SW 1271 (cell line): ENCODE results near the gene UNC5B.

Experiments
- DNase-seq, 2 experiments: peaks; one replicate each; lab custom pipeline; 2025; lab: John Stamatoyannopoulos, UW

The UNC5B gene

DNA sequence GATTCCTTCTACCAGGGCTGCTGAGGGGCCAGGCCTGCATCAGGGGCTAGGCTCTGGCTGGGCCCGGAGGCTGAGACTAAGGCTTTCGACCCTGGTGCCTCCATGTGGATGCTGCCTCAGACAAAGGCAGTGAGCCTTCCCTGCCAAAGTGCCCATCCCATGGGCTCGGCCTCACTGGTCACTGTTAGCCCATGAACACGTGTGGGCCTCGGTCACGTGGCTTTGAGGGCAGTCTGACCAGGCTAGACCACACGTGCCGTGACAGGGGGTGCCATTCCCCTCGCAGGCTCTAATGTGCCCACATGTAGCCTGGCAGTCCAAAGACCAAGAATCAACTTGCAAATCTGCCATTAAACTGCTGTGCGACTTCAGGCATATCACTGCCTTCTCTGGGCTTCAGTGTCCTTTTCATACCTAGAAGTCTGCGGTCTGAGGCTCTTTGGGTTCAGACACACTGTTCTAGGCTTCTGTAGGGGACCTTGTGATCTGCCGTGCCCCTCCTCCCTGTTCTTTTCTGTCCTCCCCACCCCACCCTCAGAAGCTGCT lies 89.1 kb downstream of the UNC5B start:
- DNase-seq: no peak

DNA sequence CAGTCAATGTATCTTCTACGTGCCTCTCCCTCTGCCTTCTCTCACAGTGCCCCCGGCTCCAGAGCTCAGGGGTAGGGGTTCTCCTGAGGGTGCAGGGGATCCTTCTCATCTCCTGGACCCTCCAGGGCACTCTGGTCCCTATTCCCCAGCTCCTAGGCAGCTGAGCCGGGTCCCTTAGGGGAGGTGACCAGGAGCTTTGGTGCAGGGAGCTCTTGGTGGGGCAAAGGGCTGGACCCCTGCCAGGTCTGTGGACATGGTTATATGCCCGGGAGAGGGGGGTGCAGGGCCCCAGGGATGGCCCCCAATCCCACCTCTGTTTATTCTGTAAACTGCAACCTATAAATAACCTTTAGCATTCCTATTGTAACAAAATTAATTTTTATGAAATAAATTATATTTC lies 90.1 kb downstream of the UNC5B start:
- DNase-seq: no peak

DNA sequence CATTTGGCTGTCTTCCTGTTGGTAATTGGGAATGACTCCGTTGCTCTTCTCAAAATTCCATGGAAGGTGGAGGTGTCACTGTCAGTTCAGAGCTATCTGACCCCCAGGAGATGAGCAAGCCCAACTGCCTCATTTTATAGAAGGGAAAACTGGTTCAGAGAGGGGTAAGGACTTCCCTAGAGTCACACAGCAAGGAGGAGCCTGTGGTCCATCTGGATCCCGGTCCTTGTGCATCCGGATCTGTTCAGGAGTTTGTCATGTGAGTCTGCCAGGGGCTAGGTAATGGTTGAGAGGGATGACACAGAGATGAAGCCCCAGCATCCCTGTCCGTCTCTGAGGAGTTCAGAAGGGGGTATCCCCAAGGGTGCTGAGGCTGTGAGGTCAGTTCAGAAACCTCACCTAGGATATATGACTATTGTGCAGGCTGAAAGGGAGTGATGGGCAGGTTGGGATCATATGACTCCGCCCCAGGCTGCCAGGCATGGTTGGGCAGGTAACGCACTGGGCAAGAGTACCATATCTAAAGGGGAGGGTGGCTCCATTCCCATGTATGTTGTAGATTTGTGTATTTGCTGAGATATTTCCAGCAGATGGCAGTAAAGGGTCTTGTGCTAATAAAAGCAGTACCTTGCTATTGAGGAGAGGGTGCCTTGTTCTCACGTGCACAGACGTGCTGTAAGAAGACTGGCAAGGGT lies 90.7 kb downstream of the UNC5B start:
- peak in 1 of 2 experiments; percentile 56 for DNase-seq

DNA sequence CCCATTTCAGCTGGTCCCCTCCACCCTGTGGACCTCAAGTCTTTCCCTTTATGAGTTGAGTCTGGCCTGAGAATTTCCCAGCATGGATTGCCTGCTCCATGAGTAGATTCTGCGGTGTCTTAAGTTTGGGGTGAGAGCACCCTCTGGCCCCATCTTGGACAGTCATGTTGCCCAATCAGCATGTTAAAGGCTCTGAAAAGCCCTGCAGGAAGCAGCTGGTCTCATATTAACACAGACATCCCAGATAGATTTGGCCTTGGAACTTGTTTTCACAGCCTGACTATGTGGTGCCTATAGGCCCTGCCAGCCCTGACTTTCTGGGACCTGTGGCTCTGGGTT lies 91.2 kb downstream of the UNC5B start:
- DNase-seq: no peak

DNA sequence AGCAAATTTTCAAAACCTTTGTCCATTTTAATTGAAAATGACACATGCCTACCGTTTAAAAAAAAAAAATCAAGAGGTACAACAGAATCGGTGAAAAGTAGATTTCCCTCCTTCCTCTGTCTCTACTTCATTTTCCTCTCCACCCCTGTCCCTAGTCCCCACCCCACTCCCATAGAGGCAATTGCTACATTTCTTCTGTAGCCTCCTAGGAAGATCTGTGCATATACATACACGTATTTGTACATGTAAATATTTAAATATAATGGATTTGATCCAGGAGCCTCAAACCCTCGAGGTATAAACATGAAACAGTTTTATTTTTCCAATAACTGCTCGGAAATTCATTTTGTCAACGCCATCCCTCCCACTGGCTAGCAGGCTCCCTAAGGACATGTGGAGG lies 92.5 kb downstream of the UNC5B start:
- no peak for DNase-seq

DNA sequence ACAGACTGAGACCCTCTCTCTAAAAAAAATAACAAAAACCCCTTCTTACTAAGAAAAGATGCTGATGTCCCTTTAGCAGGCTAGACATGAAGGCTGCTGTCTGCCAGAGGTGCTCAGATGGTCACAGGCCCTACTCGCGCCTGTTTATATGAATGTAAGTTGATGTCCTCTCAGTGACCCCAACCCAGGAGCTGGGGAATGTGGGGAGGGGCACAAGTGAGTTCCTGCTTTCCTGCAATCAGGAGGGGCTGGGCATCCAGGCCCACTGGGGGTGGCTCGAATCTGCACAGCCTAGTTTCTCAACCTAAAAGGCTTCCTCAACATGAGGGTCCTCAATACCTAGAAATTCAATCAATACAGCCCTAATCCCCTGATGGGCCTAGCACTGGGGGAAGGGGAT lies 94.6 kb downstream of the UNC5B start:
- DNase-seq: no peak

DNA sequence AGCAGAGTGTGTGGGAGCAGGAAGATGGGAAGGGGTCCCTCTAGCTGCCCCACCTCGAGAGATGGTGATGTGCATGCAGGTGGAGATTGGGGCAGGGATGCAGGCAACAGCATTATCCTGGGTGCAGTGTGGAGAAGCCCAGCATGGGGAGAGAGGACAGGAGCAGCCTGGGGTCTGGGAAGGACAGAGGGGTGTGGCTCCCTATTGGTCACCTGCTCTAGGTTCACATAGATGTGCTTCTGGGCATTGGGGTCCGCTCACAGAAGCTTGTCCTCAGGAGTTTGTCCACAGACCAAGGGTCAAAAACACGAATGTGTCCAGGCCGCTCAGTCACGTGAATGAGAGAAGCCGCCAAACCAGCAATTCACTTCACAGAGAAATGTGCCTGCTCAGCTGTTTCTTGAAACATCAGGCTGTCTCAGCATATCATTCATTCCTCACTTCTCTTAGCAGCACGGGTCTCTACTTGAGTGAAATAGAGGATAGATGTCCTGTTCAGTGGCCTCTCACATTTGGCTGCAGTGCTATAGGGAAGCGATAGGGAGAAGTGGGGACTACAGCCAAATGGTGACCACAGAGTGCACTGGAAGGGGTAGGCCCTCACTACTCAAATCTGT lies 95.2 kb downstream of the UNC5B start:
- no peak for DNase-seq

DNA sequence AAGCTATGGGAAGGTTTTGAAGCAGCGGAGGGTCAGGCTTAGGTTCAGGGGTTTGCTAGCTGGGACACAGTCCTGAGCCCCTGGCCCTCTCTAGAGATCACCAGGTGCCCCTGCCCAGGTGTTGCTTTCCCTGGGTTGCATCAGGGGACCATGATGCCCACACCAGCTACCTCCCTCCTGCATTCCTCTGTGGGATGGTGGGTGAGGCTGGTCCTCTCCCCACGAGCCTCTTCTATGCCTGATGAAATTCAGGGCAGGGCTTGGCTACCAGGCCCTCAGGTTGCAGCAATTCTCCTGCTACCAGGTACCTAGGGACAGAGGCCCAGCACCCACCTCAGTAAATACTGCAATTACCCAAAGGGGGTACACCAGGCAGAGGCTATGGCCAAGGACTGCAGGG lies 95.9 kb downstream of the UNC5B start:
- DNase-seq: no peak

DNA sequence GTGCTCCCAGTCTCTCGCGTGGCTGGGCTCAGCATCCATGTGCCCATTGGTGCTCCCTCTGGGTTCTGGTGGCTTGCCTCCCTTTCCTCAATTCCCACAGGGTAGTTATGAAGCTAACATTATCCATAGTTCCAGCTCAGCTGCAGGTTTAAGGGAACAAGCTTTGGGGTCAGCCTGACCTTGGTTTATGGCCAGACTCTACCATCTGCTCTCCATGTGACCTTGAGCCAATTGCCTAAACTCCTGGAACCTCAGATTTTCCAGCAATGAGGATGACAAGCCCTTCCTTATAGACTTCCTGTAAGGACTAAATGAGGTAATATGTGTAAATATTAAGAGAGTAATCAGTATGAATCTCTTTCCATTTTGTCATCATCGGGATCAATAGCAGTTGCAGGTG lies 96.6 kb downstream of the UNC5B start:
- no peak for DNase-seq

DNA sequence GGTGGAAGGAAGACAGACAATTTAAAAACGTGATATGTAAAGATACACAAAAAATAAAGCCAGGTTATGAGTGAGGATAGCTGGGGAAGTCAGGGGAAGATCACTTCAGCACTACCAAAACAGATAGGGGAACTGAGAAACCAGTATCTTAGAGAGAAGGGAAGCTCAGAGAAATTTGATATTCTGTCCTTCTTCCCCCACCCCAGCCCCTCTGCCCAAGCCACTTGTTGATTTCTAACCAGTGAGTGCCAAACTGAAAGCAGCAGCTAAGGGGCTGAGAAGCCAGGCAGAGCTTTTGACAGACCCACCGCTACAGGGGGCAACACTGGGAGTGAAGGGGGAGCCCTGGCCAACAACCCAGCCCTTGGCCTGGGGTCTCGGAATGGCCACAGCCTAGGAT lies 97.5 kb downstream of the UNC5B start:
- DNase-seq: no peak

DNA sequence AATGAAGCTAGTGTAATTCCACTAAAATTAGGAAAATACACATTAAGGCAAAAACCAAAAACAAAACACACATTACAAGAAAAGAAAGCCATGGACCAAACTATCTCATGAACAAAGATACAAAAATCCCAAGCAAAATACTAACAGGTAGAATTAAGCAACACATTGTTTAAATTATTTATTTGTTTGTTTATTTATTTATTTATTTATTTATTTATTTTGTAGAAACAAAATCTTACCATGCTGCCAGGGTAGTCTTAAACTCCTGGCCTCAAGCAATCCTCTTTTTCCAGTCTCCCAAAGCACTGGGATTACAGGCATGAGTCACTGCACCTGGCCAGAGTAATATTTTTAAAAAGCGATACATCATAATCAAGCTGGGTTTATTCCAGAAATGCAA lies 99.8 kb downstream of the UNC5B start:
- DNase-seq: no peak

DNA sequence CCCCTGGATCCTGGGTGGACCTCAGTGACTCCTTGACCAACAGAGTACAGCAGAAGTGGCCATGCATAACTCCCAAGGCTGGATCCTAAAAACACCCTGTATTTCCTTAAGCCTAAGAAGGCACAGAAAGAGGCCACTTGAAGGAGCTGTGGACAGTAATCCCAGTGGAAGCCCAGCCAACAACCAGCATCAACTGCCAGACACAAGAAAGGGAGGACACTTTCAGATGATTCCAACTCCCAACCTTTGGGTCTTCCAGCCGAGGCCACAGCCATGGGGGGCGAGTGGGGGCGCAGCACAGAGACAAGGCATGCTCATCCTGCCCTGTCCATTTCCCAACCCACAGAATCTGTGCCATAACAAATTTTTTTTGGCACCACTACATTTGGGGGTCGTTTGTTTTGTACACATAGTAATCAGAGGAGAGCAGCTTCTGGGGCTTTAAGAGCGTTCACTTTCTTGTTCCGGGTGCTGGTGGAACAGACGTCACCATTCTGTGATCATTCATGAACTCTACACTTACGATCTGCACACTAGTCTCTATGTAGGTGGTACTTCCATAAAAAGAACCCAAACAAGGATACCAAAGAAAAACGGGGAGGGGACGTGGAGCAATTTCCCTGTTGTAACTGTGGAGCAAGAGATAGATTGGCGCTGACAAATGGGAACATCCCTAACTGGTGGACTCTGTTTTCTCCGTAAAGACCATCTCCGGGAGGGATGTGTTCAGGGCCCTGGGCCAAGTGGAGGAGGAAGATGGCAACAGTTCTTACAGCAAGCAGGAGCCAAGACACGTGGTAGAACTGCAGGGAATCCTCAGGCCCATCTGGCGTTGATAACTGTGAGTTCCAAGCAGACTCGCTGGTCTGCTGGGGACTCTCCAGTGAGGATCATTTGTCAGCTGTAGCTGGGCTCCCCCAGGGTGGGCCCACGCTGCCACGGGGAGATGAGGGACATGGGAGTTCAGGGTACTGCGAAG lies 100.7 kb downstream of the UNC5B start:
- no peak for DNase-seq

DNA sequence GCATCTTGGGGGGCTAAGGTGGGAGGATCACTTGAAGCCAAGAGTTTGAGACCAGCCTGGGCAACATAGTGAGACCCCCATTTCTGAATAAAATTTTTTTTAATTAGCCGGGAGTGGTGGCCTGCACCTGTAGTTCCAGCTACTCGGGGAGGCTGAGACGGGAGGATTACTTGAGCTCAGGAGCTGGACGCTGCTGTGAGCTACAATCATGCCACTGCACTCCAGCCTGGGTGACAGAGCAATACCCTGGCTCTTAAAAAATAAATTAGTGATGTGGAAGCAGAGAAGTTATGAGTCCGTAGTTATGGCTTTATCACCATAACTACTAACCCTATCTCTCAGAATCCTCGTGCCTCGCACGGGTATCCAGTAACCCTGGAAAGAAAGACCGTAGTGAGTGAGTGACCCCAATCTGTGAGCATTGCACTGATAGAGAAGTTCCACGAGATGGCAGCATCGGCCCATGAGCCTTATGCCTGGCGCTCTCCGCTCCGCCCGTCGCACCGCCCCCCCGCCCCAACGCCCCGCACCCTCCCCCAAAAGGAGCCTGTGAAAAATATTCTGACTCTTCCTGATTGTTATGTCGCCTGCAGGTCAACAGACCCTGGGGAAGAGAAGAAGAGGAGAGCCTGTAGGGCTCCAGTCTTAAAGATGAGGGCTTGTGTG lies 101.8 kb downstream of the UNC5B start:
- peak in 1 of 2 experiments; percentile 16 for DNase-seq

DNA sequence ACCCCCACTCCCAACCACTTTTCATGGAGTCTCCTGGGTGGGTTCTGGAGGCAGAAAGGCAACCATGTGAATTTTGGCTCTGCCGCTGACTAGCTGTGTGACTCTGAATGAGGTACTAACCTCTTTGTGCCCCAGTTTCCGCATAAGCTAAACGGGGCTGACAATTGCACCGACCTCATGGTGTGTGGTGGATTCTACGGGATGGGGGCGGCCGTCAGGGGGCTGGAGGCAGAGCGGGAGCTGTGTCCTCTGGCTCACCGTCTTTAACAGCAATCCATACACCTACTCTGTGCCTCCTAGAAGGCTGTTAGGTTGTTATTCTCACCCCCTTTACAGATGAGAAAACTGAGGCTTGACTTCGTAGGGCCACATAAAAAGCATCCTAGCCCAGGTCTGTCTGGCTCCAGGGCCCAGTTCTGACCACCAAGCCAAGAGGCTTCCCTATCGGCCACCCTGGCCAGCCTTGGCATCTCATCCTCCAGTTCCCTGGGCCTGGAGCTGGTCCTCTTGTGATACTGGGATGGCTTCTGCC lies 102.4 kb downstream of the UNC5B start:
- no peak for DNase-seq

DNA sequence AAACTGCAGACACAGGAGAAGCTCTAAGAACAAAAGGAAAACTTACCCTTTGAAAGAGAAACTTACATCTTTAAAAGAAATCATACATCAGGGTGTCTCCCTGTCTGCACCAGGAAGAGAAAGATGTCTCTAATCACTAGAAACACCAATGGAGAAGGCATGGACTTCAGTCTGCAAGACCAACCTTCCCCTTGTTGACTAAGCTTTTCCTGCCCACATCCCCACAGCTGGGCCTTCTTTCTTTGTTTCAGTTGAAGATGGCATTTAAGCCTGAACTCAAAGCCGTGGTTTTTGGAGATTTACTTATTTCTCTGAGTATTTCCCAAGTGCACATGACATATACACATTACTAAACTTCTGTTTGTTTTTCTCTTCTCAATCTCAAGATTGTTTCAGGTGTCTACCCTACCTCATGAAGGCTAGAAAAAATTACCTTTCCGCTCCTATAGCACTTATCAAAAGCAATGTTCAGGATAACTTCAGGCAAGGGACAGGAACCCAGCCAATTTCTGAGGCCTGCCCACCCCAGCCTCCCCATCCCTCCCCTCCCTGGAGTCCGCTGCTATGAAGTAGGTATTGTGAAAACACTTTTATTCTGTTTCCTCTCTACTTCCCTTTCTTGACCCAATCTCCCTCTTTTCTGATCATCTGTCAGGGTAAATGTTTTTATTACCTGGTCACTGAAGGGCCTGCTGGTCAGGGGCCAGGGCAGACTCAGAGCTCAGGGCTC lies 103.9 kb downstream of the UNC5B start:
- DNase-seq: no peak

DNA sequence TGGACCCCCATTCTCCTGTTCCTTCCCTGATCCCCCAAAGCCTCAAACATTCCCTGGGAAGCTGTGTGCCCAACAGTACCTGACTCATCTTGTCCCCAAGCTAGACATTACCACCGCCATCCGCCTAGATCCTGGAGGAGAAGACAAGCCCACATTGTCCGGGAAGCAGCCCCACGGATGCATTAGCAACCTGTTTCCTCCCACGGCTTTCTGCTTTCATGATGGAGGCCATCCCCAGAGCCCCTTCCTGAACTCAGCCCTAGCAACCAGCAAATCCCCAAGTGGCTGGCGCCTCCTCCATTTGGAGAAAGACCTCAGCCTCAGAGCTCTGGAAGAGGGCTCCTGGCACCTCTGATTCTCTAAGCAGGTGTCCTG lies 104.4 kb downstream of the UNC5B start:
- DNase-seq: no peak

DNA sequence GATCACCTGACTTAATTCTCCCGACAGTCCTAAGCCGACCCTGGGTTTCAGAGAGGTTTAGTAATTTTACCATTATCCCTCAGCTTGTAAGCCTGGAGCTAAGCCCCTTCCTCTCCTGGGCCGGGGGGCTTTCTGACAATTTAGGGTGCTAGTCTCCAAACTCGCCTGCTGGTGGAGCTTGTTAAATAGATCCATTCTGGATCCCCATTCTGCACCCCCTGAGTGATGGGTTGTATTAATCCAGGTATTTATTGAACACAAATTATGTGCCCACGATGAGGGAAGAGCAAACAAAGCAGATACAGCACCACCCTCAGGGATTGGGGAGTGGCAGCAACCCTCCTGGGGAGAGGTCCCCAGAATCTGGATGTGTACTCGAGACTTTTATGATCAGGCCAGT lies 105.4 kb downstream of the UNC5B start:
- DNase-seq: no peak

DNA sequence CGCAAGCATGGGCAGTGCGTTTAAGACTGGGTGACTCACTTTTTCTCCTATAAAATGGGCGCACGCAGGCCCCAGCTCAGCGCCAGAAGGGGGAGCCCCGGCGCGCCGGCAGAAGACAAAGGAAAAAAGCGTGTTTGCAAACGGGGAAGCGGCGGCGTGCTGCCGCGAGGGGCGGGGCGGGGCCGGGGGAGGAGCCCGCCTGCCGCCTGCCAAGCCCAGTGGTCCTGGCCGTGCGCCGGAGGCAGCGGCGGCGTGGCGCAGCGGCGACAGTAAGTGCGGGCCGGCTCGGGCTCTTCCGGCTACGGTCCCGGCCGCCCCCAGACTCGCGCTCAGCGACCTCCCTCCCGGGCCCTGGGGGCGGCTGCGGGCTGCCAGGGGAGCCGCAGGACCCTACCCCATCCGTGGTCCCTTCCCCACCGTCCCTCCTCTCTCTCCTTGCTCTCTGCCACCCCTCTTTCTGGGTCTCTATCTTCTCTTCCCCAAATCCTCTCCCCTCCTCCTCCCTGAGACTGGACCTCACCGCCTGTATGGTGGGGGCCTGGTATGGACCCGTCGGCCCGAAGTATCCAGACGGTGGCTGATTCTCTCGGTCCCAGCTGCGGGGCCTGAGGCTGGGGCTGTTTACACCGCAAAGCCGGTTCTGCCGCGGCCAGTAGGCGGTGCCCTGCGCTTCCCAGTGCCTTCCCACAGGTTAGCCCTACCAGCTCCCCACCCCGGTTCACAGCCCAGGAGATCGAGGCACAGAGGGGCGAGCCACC lies 106.9 kb downstream of the UNC5B start, which contains the start of gene SLC29A3:
Gene SLC29A3, plus strand, starts transcription at position 218 of the 758 bp plus-strand sequence. Its CDS starts 51 bp downstream, at position 269.
- peak; percentile 41 to 73 for DNase-seq

DNA sequence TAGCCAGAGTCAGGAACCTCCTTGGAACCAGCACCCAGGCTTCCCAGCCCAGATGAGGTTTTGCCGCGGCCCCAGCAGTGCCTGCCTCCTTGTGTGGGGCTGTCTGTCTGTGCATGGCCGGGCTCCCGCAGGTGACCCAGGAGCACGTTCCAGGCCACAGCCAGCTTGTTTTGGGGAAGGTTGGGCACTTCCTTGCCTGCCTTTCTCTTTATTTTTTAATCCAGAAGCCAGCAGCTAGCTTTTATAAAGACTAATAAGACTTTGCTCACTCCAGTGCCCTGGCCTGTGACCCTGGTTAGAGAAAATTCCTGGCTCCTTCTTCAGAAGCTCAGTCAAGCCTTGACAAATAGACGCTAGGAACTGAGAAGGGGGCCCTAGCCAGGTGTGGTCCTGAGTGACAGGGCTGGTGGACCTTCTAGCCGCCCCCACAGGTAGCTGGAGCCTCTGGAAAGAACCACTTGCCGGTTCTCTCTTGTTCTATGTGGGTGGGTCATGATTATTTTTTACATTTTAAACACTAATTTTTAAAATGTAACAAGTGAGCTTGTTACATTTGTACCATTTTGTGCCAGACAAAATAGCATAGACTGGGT lies 107.5 kb downstream of the UNC5B start:
- no peak for DNase-seq

DNA sequence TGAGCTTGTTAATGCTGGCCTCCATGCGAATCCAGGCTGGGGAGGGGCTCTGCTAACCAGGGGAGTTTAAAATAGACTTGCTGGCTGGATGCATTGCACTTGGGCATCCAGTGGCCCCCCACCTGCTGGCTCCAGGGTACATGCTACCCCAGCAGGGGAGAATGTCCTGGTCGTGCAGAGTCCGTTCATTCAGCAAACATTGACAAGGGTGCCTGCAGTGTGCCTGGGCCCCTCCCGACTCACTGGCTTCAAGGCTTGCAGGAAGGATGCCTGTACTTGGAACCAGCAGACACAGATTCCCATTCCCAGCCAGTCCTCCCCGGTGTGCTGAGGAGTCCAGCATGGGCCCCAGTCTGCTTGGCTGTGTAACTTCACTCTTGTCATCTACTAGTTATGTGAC lies 108.2 kb downstream of the UNC5B start:
- DNase-seq: no peak
